Trophoblast cell (in vitro differentiated cells and primary cell): ENCODE measurements around the gene SEPTIN12.
"Not testable (repeated sequence)": the region's sequence is repeated elsewhere in the genome, so short reads cannot be mapped to it uniquely, and the experiment has no call there.

Experiments
- DNase-seq, 2 donors: peaks; one replicate each; pipeline ENCODE4 v3.0.0-alpha.2; 2016
- H2AFZ ChIP-seq: 2 replicates; pipeline ENCODE4 v1.6.1; 2013; ENCODE audit warnings: low read length, moderate library complexity, mild to moderate bottlenecking; ENCODE audit not compliant: insufficient read depth, poor library complexity
- H2AK5ac ChIP-seq: 2 replicates; pipeline ENCODE4 v1.6.1; 2013; ENCODE audit warnings: mild to moderate bottlenecking, low read length
- H2BK120ac ChIP-seq: 2 replicates; pipeline ENCODE4 v1.6.1; 2013; ENCODE audit warnings: low read length, mild to moderate bottlenecking, moderate library complexity; ENCODE audit not compliant: insufficient read depth, poor library complexity
- H2BK12ac ChIP-seq: 2 replicates; pipeline ENCODE4 v1.6.1; 2013; ENCODE audit warnings: mild to moderate bottlenecking, low read length, moderate library complexity
- H2BK5ac ChIP-seq: 2 replicates; pipeline ENCODE4 v1.6.1; 2013; ENCODE audit warnings: low read length, low read depth, moderate library complexity, mild to moderate bottlenecking; ENCODE audit not compliant: poor library complexity
- H3K14ac ChIP-seq: 2 replicates; pipeline ENCODE4 v1.6.1; 2013; ENCODE audit warnings: mild to moderate bottlenecking, low read length
- H3K18ac ChIP-seq: 2 replicates; pipeline ENCODE4 v1.6.1; 2013; ENCODE audit warnings: mild to moderate bottlenecking, low read length
- H3K23ac ChIP-seq: 2 replicates; pipeline ENCODE4 v1.6.1; 2013; ENCODE audit warnings: low read length
- H3K27ac ChIP-seq: 2 replicates; pipeline ENCODE4 v1.5.1; 2013; ENCODE audit warnings: low read depth, mild to moderate bottlenecking, inconsistent platforms, low read length, moderate library complexity
- H3K27me3 ChIP-seq: 2 replicates; pipeline ENCODE4 v1.6.1; 2013; ENCODE audit warnings: inconsistent platforms, mild to moderate bottlenecking, low read length, moderate library complexity; ENCODE audit not compliant: insufficient read depth
- H3K36me3 ChIP-seq, 2 experiments: 1 replicate in 1 of 2; 2 replicates in 1 of 2; pipeline ENCODE4 v1.6.1; 2013; ENCODE audit warnings: low read length in 2 of 2, mild to moderate bottlenecking in 2 of 2, moderate library complexity in 1 of 2; ENCODE audit not compliant: insufficient read depth in 2 of 2, control insufficient read depth in 1 of 2
- H3K4ac ChIP-seq: 2 replicates; pipeline ENCODE4 v1.6.1; 2013; ENCODE audit warnings: low read depth, mild to moderate bottlenecking, low read length, moderate library complexity
- H3K4me1 ChIP-seq, 2 experiments: 1 replicate in 1 of 2; 2 replicates in 1 of 2; pipeline ENCODE4 v1.6.1; 2013; ENCODE audit warnings: low read length in 2 of 2, mild to moderate bottlenecking in 2 of 2, moderate library complexity in 1 of 2; ENCODE audit not compliant: insufficient read depth in 2 of 2, control insufficient read depth in 1 of 2
- H3K4me2 ChIP-seq: 2 replicates; pipeline ENCODE4 v1.6.1; 2013; ENCODE audit warnings: inconsistent platforms, mild to moderate bottlenecking, low read length, moderate library complexity
- H3K4me3 ChIP-seq: 2 replicates; pipeline ENCODE4 v1.5.1; 2013; ENCODE audit warnings: mild to moderate bottlenecking, low read depth, low read length, inconsistent platforms
- H3K79me1 ChIP-seq: one replicate; pipeline ENCODE4 v1.6.1; 2013; ENCODE audit warnings: low read length
- H3K79me2 ChIP-seq: 2 replicates; pipeline ENCODE4 v1.6.1; 2013; ENCODE audit warnings: low read length, mild to moderate bottlenecking; ENCODE audit not compliant: control insufficient read depth, insufficient read depth, poor library complexity
- H3K9ac ChIP-seq: 2 replicates; pipeline ENCODE4 v1.6.1; 2013; ENCODE audit warnings: mild to moderate bottlenecking, low read length
- H3K9me3 ChIP-seq: 2 replicates; pipeline ENCODE4 v1.6.1; 2013; ENCODE audit warnings: low read depth, mild to moderate bottlenecking, control low read depth, inconsistent platforms, low read length; ENCODE audit not compliant: insufficient read depth
- H4K12ac ChIP-seq: 2 replicates; pipeline ENCODE4 v1.6.1; 2013; ENCODE audit warnings: low read depth, mild to moderate bottlenecking, low read length, moderate library complexity
- H4K8ac ChIP-seq: 2 replicates; pipeline ENCODE4 v1.6.1; 2013; ENCODE audit warnings: low read depth, mild to moderate bottlenecking, low read length, moderate library complexity
- H4K91ac ChIP-seq: one replicate; pipeline ENCODE4 v1.6.1; 2013; ENCODE audit warnings: low read depth, mild to moderate bottlenecking, low read length, moderate library complexity
- WGBS: extraction: QIAGEN DNeasy Blood & Tissue Kit; methylation state at CpG from one replicate; pipeline ENCODE4 v1.1.7; 2013; ENCODE audit warnings: missing lambda C conversion rate; ENCODE audit not compliant: insufficient read length, insufficient coverage; ENCODE audit errors: extremely low coverage; 5-methylcytosine and 5-hydroxymethylcytosine counted together

Gene SEPTIN12

DNA sequence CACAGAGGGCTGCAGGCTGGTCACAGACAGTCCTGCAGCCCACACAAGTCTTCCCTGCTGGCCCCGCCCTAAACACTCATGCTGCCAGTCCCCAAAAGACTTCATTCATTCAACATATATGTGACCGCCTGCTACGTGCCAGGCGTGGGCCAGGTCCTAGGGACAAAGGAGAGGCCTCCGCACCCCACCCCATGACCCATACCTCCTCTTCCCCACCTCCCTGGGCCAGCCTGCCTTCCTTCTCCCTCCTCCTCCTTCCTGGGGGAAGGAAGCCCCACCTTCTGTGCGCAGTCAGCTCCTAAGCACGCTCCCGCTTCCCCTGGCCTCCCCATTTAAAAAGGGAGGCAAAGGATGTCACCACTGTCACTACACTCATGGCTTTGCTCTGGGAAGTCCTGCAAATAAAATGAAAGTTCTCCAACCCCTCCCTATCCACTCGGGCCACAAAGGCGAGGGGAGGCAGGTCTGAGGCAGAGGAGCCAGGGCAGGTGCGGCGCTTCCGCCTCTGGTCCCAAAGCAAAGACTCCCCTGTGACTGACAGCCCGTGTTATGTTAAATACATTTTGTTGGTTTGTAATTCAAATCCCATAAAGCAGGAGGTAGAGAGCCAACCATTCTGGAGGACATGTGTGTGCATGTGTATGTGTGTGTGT is 44.8 kb downstream of the SEPTIN12 start:
- Histone ChIP-seq H3K23ac (no peak overlapping the region), H2BK12ac (no peak overlapping the region), H2BK5ac (no peak overlapping the region), H3K9me3 (no peaks in the 10 kb centered on the region), H3K9ac (no peak overlapping the region), H3K36me3 (peaks cover 0 to under 1% of the 10 kb centered on the region in 2 experiments), H2BK120ac (no peak overlapping the region), H3K27ac (no peak overlapping the region), H3K4me2 (no peak overlapping the region), H2AK5ac (no peak overlapping the region), H3K79me1 (no peaks in the 10 kb centered on the region), H4K12ac (no peak overlapping the region), H3K79me2 (no peaks in the 10 kb centered on the region), H3K4ac (no peak overlapping the region), H3K27me3 (no peaks in the 10 kb centered on the region), H4K91ac (no peak overlapping the region), H3K4me3 (no peak overlapping the region), H3K18ac (no peak overlapping the region), H3K14ac (no peak overlapping the region), H2AFZ (no peak overlapping the region), H3K4me1 (no peaks in the 10 kb centered on the region), H4K8ac (no peak overlapping the region)
- WGBS: no CpG with 5 or more reads among the region's 14 CpGs
- DNase-seq: no peak

DNA sequence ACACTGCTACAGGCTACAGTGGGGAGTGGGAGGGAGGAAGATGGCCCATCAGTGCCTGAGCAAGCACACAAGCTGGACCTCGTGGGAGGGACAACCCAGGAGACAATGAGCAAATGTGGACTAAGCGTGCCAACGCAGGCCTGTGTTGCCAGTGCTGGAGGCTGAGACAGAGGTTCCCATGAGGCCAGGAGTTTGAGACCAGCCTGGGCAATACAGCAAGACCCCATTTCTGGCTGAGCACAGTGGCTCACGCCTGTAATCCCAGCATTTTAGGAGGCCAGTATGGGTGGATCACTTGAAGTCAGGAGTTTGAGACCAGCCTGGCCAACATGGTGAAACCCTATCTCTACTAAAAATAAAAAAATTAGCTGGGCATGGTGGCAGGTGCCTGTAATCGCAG is 49.8 kb downstream of the SEPTIN12 start:
- not testable (repeated sequence) for H4K12ac ChIP-seq, H3K79me2 ChIP-seq, H2BK12ac ChIP-seq, H3K4me3 ChIP-seq, H4K91ac ChIP-seq, H3K4ac ChIP-seq, H3K9me3 ChIP-seq, H2AFZ ChIP-seq, H3K79me1 ChIP-seq, H2AK5ac ChIP-seq, H3K27me3 ChIP-seq, H3K4me2 ChIP-seq, H3K36me3 ChIP-seq, H3K18ac ChIP-seq, H2BK120ac ChIP-seq, H3K9ac ChIP-seq, H2BK5ac ChIP-seq, H3K23ac ChIP-seq, H4K8ac ChIP-seq, H3K27ac ChIP-seq, DNase-seq, H3K14ac ChIP-seq
- H3K4me1 ChIP-seq: peaks cover 9 to 16% of the 10 kb centered on the region in 2 experiments
- no CpG with 5 or more reads among the region's 5 CpGs for WGBS

DNA sequence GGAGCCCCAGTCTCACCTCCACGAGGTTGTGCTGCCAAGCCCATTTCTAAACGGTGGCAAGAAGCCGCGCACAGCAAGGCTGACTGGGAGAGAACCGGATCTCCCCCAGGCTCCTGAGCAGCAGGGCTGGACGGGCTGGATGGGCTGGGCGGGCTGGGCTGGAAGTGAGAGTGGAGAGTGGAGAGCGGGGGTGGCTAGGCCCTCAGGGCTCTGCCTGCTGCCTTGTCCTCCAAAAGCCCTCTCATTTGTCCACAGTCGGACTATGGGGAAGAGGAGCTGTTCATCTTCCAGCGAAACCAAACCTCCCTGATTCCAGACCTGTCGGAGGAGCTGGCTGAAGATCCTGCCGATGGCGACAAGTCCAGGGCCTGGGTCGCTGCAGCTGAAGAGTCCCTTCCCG is 50.6 kb downstream of the SEPTIN12 start:
- no peak overlapping the region for H3K14ac ChIP-seq
- H2AK5ac ChIP-seq: no peak overlapping the region
- WGBS: no CpG with 5 or more reads among the region's 15 CpGs
- H3K4me1 ChIP-seq: peaks cover 11 to 16% of the 10 kb centered on the region in 2 experiments
- no peak overlapping the region for H3K4me3 ChIP-seq
- no peak overlapping the region for H2BK5ac ChIP-seq
- H3K27me3 ChIP-seq: no peaks in the 10 kb centered on the region
- no peaks in the 10 kb centered on the region for H3K36me3 ChIP-seq
- no peak overlapping the region for H2BK12ac ChIP-seq
- H2AFZ ChIP-seq: no peak overlapping the region
- no peak overlapping the region for H3K9ac ChIP-seq
- no peak overlapping the region for H3K23ac ChIP-seq
- H3K9me3 ChIP-seq: no peaks in the 10 kb centered on the region
- no peak overlapping the region for H3K27ac ChIP-seq
- H4K91ac ChIP-seq: no peak overlapping the region
- no peak overlapping the region for H2BK120ac ChIP-seq
- H3K4ac ChIP-seq: no peak overlapping the region
- no peak overlapping the region for H4K8ac ChIP-seq
- no peak overlapping the region for H4K12ac ChIP-seq
- H3K79me1 ChIP-seq: peaks cover 7% of the 10 kb centered on the region
- peaks cover 2% of the 10 kb centered on the region for H3K79me2 ChIP-seq
- DNase-seq: no peak
- no peak overlapping the region for H3K4me2 ChIP-seq
- H3K18ac ChIP-seq: no peak overlapping the region

DNA sequence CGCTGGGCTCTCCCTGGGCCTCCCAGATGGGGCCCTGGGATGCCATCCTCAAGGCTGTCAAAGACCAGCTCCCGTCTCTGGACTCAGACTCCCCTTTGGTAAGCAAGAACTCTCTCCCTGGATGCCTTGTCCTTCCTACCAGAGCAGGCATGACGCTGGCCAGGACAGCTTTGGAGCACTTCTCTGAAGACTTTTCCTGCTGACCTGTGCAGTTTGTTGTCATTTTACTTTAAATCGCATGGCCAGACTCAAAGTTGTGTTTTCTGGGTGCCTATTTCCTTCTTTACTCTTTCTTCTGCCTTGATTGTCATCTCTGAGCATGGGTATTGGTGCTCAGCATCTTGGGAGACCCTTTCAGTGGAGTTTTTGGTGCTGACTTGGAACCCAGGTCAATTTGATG is 51.6 kb downstream of the SEPTIN12 start:
- Histone ChIP-seq H2AFZ (no peak overlapping the region), H3K4ac (no peak overlapping the region), H3K9me3 (no peaks in the 10 kb centered on the region), H4K8ac (no peak overlapping the region), H3K27ac (no peak overlapping the region), H3K14ac (no peak overlapping the region), H3K27me3 (no peaks in the 10 kb centered on the region), H2BK5ac (no peak overlapping the region), H2BK12ac (no peak overlapping the region), H3K4me3 (no peak overlapping the region), H3K79me2 (peaks cover 2% of the 10 kb centered on the region), H3K18ac (no peak overlapping the region), H3K23ac (no peak overlapping the region), H3K79me1 (peaks cover 7% of the 10 kb centered on the region), H2BK120ac (no peak overlapping the region), H3K4me2 (no peak overlapping the region), H3K4me1 (peaks cover 11 to 16% of the 10 kb centered on the region in 2 experiments), H2AK5ac (no peak overlapping the region), H3K36me3 (no peaks in the 10 kb centered on the region), H4K91ac (no peak overlapping the region), H4K12ac (no peak overlapping the region), H3K9ac (no peak overlapping the region)
- WGBS: no CpG with 5 or more reads among the region's 4 CpGs
- DNase-seq: no peak
